H1 (cell line): ENCODE data around the gene ARHGEF40. TPM values are rescaled to one million over a fixed set of nuclear protein-coding genes. Genes with fewer than 3 reads are reported as not detected.

ENCODE experiments used
- CHD7 ChIP-seq: fragments of 300-600 bp; sonication (generic); IDR thresholded peaks from 2 replicates; pipeline ENCODE4 v1.7.1; 2012; ENCODE audit warnings: low read length, moderate library complexity, mild to moderate bottlenecking, inconsistent platforms; ENCODE audit not compliant: insufficient replicate concordance
- polyA plus RNA-seq, 7 experiments: library from polyadenylated mRNA; depleted of rRNA in 3 of 7; stranded (reverse) in 5 of 7; unstranded in 2 of 7; fragments of >200 nt in 5 of 7; fragments of 200-250 nt in 2 of 7; gene quantifications; 1 replicate in 5 of 7; 2 replicates in 1 of 7; 4 replicates in 1 of 7; pipeline versions ENCODE4 v1.2.1 to v1.2.3, GENCODE V29; 2011 to 2013; ENCODE audit warnings: missing spikeins in 2 of 7, mixed read lengths in 2 of 7
- total RNA-seq: library from RNA; stranded (reverse); fragmentation: NEBNext Ultra II Directional; extraction: Animal tissue kit (Norgen Biotek cat#: 25700); gene quantifications from 2 replicates; pipeline ENCODE4 v1.2.1, GENCODE V29; 2021

Gene ARHGEF40
- total and polyA plus RNA-seq, 2 of the 8 experiments (the other 6 are each of a cell fraction or from before 2014, with no cell fraction given): 53.1 to 101 TPM

GRCh38 chr14:21040370-21040925, 29.7 kb upstream of the ARHGEF40 start (continued):
- no peak for TF ChIP-seq CHD7
